Measurements from ENCODE around the gene AHI1.

AHI1 gene

GRCh38 chr6:135402311-135402710, 95.2 kb downstream of the AHI1 start:
- H3K36me3 ChIP-seq (replicated peaks; ENCODE audit: low read depth, low read length) = no peaks in the 10 kb centered on the region
- H3K4me1 ChIP-seq (ENCODE audit: low read length) = peaks cover 5% of the 10 kb centered on the region
- no peak for TF ChIP-seq EZH2phosphoT487 (IDR thresholded peaks at IDR 0.05; ENCODE audit: low read depth)
- no peak for TF ChIP-seq CTCF (IDR thresholded peaks at IDR 0.05; ENCODE audit: low read depth, low read length)
- H3K4me2 ChIP-seq (ENCODE audit: low read length) = no peak overlapping the region
- H2AFZ ChIP-seq (ENCODE audit: low read depth, low read length) = no peak overlapping the region
- no peaks in the 10 kb centered on the region for H3K9me3 ChIP-seq (ENCODE audit: insufficient read depth, low read length)
- no peak overlapping the region for H3K4me3 ChIP-seq (ENCODE audit: low read length)
- H3K9ac ChIP-seq (ENCODE audit: low read length) = no peak overlapping the region
- no peaks in the 10 kb centered on the region for H3K27me3 ChIP-seq (ENCODE audit: low read depth, low read length)
- no peak overlapping the region for H3K27ac ChIP-seq (ENCODE audit: low read length)
- H4K20me1 ChIP-seq (ENCODE audit: insufficient read depth, low read length) = no peaks in the 10 kb centered on the region
- H3K79me2 ChIP-seq (ENCODE audit: low read length) = no peaks in the 10 kb centered on the region

GRCh38 chr6:135397172-135397952, 100.2 kb downstream of the AHI1 start:
- Histone ChIP-seq H3K27me3 (ENCODE audit: low read depth, low read length) (no peaks in the 10 kb centered on the region), H3K27ac (ENCODE audit: low read length) (no peak overlapping the region), H3K4me3 (ENCODE audit: low read length) (no peak overlapping the region), H3K9me3 (ENCODE audit: insufficient read depth, low read length) (no peaks in the 10 kb centered on the region), H2AFZ (ENCODE audit: low read depth, low read length) (no peak overlapping the region), H3K79me2 (ENCODE audit: low read length) (no peaks in the 10 kb centered on the region), H3K36me3 (replicated peaks; ENCODE audit: low read depth, low read length) (no peaks in the 10 kb centered on the region), H3K4me1 (ENCODE audit: low read length) (peaks cover 8% of the 10 kb centered on the region), H4K20me1 (ENCODE audit: insufficient read depth, low read length) (no peaks in the 10 kb centered on the region), H3K4me2 (ENCODE audit: low read length) (peak overlapping the region; percentile 8), H3K9ac (ENCODE audit: low read length) (no peak overlapping the region)
- TF ChIP-seq CTCF (IDR thresholded peaks at IDR 0.05; ENCODE audit: low read depth, low read length) (no peak), EZH2phosphoT487 (IDR thresholded peaks at IDR 0.05; ENCODE audit: low read depth) (no peak)

GRCh38 chr6:135395136-135395535, 102.4 kb downstream of the AHI1 start:
- Histone ChIP-seq H3K27ac (ENCODE audit: low read length) (no peak overlapping the region), H3K36me3 (replicated peaks; ENCODE audit: low read depth, low read length) (no peaks in the 10 kb centered on the region), H4K20me1 (ENCODE audit: insufficient read depth, low read length) (no peaks in the 10 kb centered on the region), H3K79me2 (ENCODE audit: low read length) (no peaks in the 10 kb centered on the region), H3K4me3 (ENCODE audit: low read length) (no peak overlapping the region), H3K4me1 (ENCODE audit: low read length) (peaks cover 8% of the 10 kb centered on the region), H3K9ac (ENCODE audit: low read length) (no peak overlapping the region), H3K9me3 (ENCODE audit: insufficient read depth, low read length) (no peaks in the 10 kb centered on the region), H3K27me3 (ENCODE audit: low read depth, low read length) (no peaks in the 10 kb centered on the region), H3K4me2 (ENCODE audit: low read length) (no peak overlapping the region), H2AFZ (ENCODE audit: low read depth, low read length) (no peak overlapping the region)
- no peak for TF ChIP-seq CTCF (IDR thresholded peaks at IDR 0.05; ENCODE audit: low read depth, low read length)

GRCh38 chr6:135393289-135393688, 104.3 kb downstream of the AHI1 start:
- Histone ChIP-seq H3K4me1 (ENCODE audit: low read length) (peaks cover 8% of the 10 kb centered on the region), H3K36me3 (replicated peaks; ENCODE audit: low read depth, low read length) (no peaks in the 10 kb centered on the region), H3K4me3 (ENCODE audit: low read length) (no peak overlapping the region), H4K20me1 (ENCODE audit: insufficient read depth, low read length) (no peaks in the 10 kb centered on the region), H3K4me2 (ENCODE audit: low read length) (no peak overlapping the region), H3K9me3 (ENCODE audit: insufficient read depth, low read length) (no peaks in the 10 kb centered on the region), H3K9ac (ENCODE audit: low read length) (no peak overlapping the region), H3K27ac (ENCODE audit: low read length) (no peak overlapping the region), H2AFZ (ENCODE audit: low read depth, low read length) (no peak overlapping the region), H3K79me2 (ENCODE audit: low read length) (no peaks in the 10 kb centered on the region), H3K27me3 (ENCODE audit: low read depth, low read length) (no peaks in the 10 kb centered on the region)
- TF ChIP-seq EZH2phosphoT487 (IDR thresholded peaks at IDR 0.05; ENCODE audit: low read depth) (no peak), CTCF (IDR thresholded peaks at IDR 0.05; ENCODE audit: low read depth, low read length) (no peak)

All from OCI-LY3 (cell line).